Stomach (tissue), 4 donors: ENCODE data around the gene GRIP2.

Experiments
- EP300 ChIP-seq: sonication (generic); formaldehyde crosslinking; IDR thresholded peaks from one replicate; pipeline ENCODE4 v1.6.1; 2017; ENCODE audit warnings: antibody characterized with exemption
- POLR2A ChIP-seq, 4 donors: fragments of 450-650 bp; IDR thresholded peaks; one replicate each; pipeline ENCODE4 v1.6.1; 2016; ENCODE audit warnings: antibody characterized with exemption in 4 of 4, control low read depth in 2 of 4, mild to moderate bottlenecking in 1 of 4, moderate library complexity in 1 of 4
- POLR2AphosphoS5 ChIP-seq, 3 donors: sonication (generic); formaldehyde crosslinking; IDR thresholded peaks; one replicate each; pipeline ENCODE4 v1.6.1; 2016; ENCODE audit warnings: antibody characterized with exemption in 3 of 3
- TF ChIP-seq, protein P1 (sequence below), 7 experiments: fragments of 450-650 bp in 4 of 7; fragments of 200-600 bp in 3 of 7; sonication (generic) in 3 of 7; IDR thresholded peaks; one replicate each; pipeline ENCODE4 v1.5.1; 2016 to 2019; ENCODE audit warnings: antibody characterized with exemption in 7 of 7, control low read depth in 2 of 7, mild to moderate bottlenecking in 1 of 7

DNA sequence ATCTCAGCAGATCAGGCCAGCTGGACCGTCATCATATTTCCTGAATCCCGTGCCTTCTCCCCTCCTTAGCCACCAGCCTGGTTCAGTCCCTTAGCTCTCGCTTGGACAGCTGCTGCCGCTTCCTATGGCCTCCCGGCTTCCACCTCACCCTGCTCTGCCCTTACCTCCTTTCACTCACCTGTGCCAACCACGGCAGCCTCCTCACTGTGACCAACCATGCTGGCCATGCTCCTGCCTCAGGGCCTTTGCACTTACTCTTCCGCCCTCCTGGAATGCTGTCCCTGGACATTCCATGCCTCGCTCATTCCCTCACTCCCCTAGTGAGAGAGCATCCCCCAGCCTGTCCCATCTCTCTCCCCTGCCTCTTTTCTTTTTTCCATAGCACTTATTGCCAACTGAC, 19.2 kb downstream of the GRIP2 start:
- TF ChIP-seq POLR2A (IDR thresholded peaks at IDR 0.05): no peak
- TF ChIP-seq EP300: no peak
- TF ChIP-seq, protein P1, sequence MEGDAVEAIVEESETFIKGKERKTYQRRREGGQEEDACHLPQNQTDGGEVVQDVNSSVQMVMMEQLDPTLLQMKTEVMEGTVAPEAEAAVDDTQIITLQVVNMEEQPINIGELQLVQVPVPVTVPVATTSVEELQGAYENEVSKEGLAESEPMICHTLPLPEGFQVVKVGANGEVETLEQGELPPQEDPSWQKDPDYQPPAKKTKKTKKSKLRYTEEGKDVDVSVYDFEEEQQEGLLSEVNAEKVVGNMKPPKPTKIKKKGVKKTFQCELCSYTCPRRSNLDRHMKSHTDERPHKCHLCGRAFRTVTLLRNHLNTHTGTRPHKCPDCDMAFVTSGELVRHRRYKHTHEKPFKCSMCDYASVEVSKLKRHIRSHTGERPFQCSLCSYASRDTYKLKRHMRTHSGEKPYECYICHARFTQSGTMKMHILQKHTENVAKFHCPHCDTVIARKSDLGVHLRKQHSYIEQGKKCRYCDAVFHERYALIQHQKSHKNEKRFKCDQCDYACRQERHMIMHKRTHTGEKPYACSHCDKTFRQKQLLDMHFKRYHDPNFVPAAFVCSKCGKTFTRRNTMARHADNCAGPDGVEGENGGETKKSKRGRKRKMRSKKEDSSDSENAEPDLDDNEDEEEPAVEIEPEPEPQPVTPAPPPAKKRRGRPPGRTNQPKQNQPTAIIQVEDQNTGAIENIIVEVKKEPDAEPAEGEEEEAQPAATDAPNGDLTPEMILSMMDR (IDR thresholded peaks at IDR 0.05): no peak
- no peak for TF ChIP-seq POLR2AphosphoS5 (IDR thresholded peaks at IDR 0.05)
